Tibial nerve (tissue), 3 donors: ENCODE data around the gene CCDC91.

Experiments
- CTCF ChIP-seq, 5 experiments: fragments of 200-600 bp in 3 of 5; fragments of 450-650 bp in 2 of 5; sonication (generic) in 3 of 5; IDR thresholded peaks; one replicate each; pipeline ENCODE4 v1.5.1; 2016 to 2019; ENCODE audit warnings: antibody characterized with exemption in 5 of 5, mild to moderate bottlenecking in 3 of 5, moderate library complexity in 2 of 5
- POLR2A ChIP-seq, 2 donors: fragments of 450-650 bp; IDR thresholded peaks; one replicate each; pipeline ENCODE4 v1.6.1; 2017; ENCODE audit warnings: antibody characterized with exemption in 2 of 2, mild to moderate bottlenecking in 2 of 2, moderate library complexity in 2 of 2

- no peak for TF ChIP-seq POLR2A (IDR thresholded peaks at IDR 0.05)
- TF ChIP-seq CTCF (IDR thresholded peaks at IDR 0.05): no peak
Measured at GRCh38 chr12:28585146-28585545, 394.9 kb downstream of the CCDC91 start.
